CD4-positive, alpha-beta T cell treated with Interleukin-17A for 1 hour (primary cell): Measurements from ENCODE around the gene YWHAQ.

ENCODE experiments used
- DNase-seq: peaks from one replicate; pipeline ENCODE4 v3.0.0-alpha.2; 2020

Gene YWHAQ

GRCh38 chr2:9547262-9547991 is 83.4 kb downstream of the YWHAQ start:
- no peak for DNase-seq

GRCh38 chr2:9545502-9545901 is 85.3 kb downstream of the YWHAQ start:
- DNase-seq = no peak

- DNase-seq = peak; percentile 29
Observed at GRCh38 chr2:9543557-9543956, 87.2 kb downstream of the YWHAQ start.

- DNase-seq = no peak
Observed at GRCh38 chr2:9539531-9539930, 91.3 kb downstream of the YWHAQ start.

- DNase-seq = peak; percentile 26
Observed at GRCh38 chr2:9538000-9538507, 92.7 kb downstream of the YWHAQ start.

- DNase-seq = no peak
Observed at GRCh38 chr2:9536504-9536903, 94.3 kb downstream of the YWHAQ start.

GRCh38 chr2:9535177-9535576 is 95.6 kb downstream of the YWHAQ start:
- DNase-seq = no peak
